ENCODE data around the gene RAB3D. TPM values are rescaled to one million over a fixed set of nuclear protein-coding genes. Genes with fewer than 3 reads are reported as not detected.

The RAB3D gene
- total and polyA plus RNA-seq, 2 experiments from 2014 or later, result 3.8 to 21.2 TPM

GRCh38 chr19:11342429-11342828, 3.0 kb upstream of the RAB3D start:
- H3K9me3 Mint-ChIP-seq, result no peaks in the 10 kb centered on the region

More at GRCh38 chr19:11342429-11342828, 3.0 kb upstream of the RAB3D start:
- ATAC-seq (no peak), DNase-seq (ENCODE audit: low spot score) (no peak)
- Mint-ChIP-seq H3K4me1 (peaks cover 20% of the 10 kb centered on the region), H3K4me3 (no peak overlapping the region), H3K36me3 (ENCODE audit: low read depth) (peaks cover 16% of the 10 kb centered on the region), H3K27me3 (ENCODE audit: insufficient read depth, low read depth, poor library complexity) (peaks cover 29% of the 10 kb centered on the region), H3K27ac (no peak overlapping the region)
- H3K4me1 ChIP-seq (ENCODE audit: insufficient read depth), result peaks cover 8% of the 10 kb centered on the region; the same call in 1 of the 2 replicates
- no peak overlapping the region for H2AFZ ChIP-seq
- H3K27me3 ChIP-seq (ENCODE audit: insufficient read depth), result no peaks in the 10 kb centered on the region
- no peak overlapping the region for H3K27ac ChIP-seq (ENCODE audit: low read depth)
- no peaks in the 10 kb centered on the region for H3K79me2 ChIP-seq (replicated peaks; ENCODE audit: insufficient read depth)
- H4K20me1 ChIP-seq (replicated peaks; ENCODE audit: insufficient read depth), result no peaks in the 10 kb centered on the region; the same call in 1 of the 2 replicates
- TF ChIP-seq STAT1 (IDR thresholded peaks at IDR 0.05; ENCODE audit: unreplicated experiment) (no peak), JUNB (IDR thresholded peaks at IDR 0.05; ENCODE audit: unreplicated experiment) (no peak), CREB1 (CRISPR knock-in tag; IDR thresholded peaks at IDR 0.05; ENCODE audit: low read depth) (no peak), ZNF462 (CRISPR knock-in tag; IDR thresholded peaks at IDR 0.05) (no peak), POLR2AphosphoS5 (IDR thresholded peaks at IDR 0.05; ENCODE audit: low read depth) (no peak), CTCF (conservative IDR thresholded peaks at IDR 0.05; ENCODE audit: low read depth in 2 of 2) (no peak), ETS1 (IDR thresholded peaks at IDR 0.05) (no peak), REST (IDR thresholded peaks at IDR 0.05; ENCODE audit: unreplicated experiment) (no peak), EZH2phosphoT487 (IDR thresholded peaks at IDR 0.05; ENCODE audit: unreplicated experiment) (no peak), ZNF331 (CRISPR knock-in tag; IDR thresholded peaks at IDR 0.05; ENCODE audit: low read depth) (no peak), NANOG (IDR thresholded peaks at IDR 0.05; ENCODE audit: borderline replicate concordance) (no peak), EZH2 (IDR thresholded peaks at IDR 0.05; ENCODE audit: low read depth, unreplicated experiment) (no peak)
- H3K9me2 ChIP-seq (ENCODE audit: insufficient read depth), result no peaks in the 10 kb centered on the region
- 0 out of 2 replicates have a peak, but pooled peaks cover 3% of the 10 kb centered on the region for H3F3A ChIP-seq (replicated peaks; ENCODE audit: low read depth)
- no peak overlapping the region for H3K4me2 ChIP-seq
- no peaks in the 10 kb centered on the region for H3K36me3 ChIP-seq (ENCODE audit: insufficient read depth)
- no peak overlapping the region for H3K4me3 ChIP-seq
